ENCODE results near the gene POLR1B. TPM values are rescaled to one million over a fixed set of nuclear protein-coding genes. Genes with fewer than 3 reads are reported as not detected.

POLR1B gene
- total and polyA plus RNA-seq, 2 of the 13 experiments (the other 11 are each of a cell fraction or from before 2014, with no cell fraction given), result 18.3 to 46.0 TPM

DNA sequence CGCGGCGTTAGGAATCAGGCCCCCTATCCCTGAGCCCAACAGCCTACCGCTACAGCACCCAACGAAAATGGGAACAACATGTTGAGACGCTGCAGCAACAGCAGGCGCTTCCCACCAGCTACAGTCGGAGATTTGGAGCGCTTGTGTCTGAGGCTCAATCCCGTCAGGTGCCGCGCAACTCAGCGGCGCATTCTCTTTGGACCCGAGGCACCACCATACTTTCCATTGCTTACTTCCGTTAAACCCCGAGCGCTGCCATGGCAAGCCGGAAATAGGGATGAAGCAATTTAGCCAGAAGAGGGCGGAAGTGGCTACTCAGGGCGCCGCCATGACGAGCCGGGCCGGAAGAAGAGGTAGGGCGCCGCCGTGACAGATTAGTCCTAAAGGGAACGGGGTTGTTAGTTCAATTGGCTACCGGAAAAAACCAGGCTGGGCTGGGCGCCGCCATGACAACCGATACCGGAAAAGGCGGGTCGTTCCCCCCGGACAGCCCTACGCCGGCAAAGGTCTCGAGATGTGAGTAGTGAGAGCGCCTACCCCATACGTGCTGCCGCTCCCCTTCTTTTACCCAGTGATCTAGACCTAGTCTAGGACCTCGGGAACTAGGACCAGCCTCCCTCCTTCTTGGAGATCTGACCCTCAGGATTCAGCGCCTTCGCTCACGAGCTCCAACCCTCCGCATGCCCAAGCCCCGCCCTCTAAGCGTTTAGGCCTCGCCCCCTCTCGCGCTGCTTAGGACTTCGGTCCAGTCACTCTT, 42.0 kb downstream of the POLR1B start, which contains the start of gene CHCHD5 (continued):
- TF ChIP-seq KDM5B (CRISPR knock-in tag; IDR thresholded peaks at IDR 0.05; ENCODE audit: borderline replicate concordance) (peak; percentile 80; the same call in 1 of the 2 replicates), ZNF543 (CRISPR knock-in tag; IDR thresholded peaks at IDR 0.05) (peak; percentile 87), GATAD2A (CRISPR knock-in tag; IDR thresholded peaks at IDR 0.05) (peak; percentile 66), JUN (CRISPR knock-in tag; IDR thresholded peaks at IDR 0.05) (peak; percentile 69), ZNF501 (CRISPR knock-in tag; IDR thresholded peaks at IDR 0.05) (peak; percentile 90), ZNF142 (CRISPR knock-in tag; IDR thresholded peaks at IDR 0.05) (no peak; the same call in 1 of the 2 replicates), RFX1 (IDR thresholded peaks at IDR 0.05) (peak; percentile 90), MZF1 (CRISPR knock-in tag; IDR thresholded peaks at IDR 0.05; ENCODE audit: borderline replicate concordance) (0 out of 2 replicates have a peak, but pooled peaks have one; percentile 17), TBX3 (IDR thresholded peaks at IDR 0.05; ENCODE audit: borderline replicate concordance) (no peak), ZNF580 (CRISPR knock-in tag; IDR thresholded peaks at IDR 0.05; ENCODE audit: borderline replicate concordance, low read depth) (peak; percentile 74; the same call in 1 of the 2 replicates), ZBTB2 (CRISPR knock-in tag; IDR thresholded peaks at IDR 0.05; ENCODE audit: low read depth) (peak; percentile 99), ZNF383 (CRISPR knock-in tag; IDR thresholded peaks at IDR 0.05; ENCODE audit: borderline replicate concordance) (peak; percentile 28; the same call in 1 of the 2 replicates), SIX1 (CRISPR knock-in tag; IDR thresholded peaks at IDR 0.05; ENCODE audit: borderline replicate concordance) (peak; percentile 21; the same call in 1 of the 2 replicates), ZKSCAN5 (CRISPR knock-in tag; IDR thresholded peaks at IDR 0.05) (no peak), ZNF772 (CRISPR knock-in tag; IDR thresholded peaks at IDR 0.05) (peak; percentile 63)
- TF ChIP-seq, protein P1, sequence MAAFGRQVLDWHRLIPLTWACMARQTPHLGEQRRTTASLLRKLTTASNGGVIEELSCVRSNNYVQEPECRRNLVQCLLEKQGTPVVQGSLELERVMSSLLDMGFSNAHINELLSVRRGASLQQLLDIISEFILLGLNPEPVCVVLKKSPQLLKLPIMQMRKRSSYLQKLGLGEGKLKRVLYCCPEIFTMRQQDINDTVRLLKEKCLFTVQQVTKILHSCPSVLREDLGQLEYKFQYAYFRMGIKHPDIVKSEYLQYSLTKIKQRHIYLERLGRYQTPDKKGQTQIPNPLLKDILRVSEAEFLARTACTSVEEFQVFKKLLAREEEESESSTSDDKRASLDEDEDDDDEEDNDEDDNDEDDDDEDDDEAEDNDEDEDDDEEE (CRISPR knock-in tag; IDR thresholded peaks at IDR 0.05), result peak; percentile 96
- TF ChIP-seq, protein P2, sequence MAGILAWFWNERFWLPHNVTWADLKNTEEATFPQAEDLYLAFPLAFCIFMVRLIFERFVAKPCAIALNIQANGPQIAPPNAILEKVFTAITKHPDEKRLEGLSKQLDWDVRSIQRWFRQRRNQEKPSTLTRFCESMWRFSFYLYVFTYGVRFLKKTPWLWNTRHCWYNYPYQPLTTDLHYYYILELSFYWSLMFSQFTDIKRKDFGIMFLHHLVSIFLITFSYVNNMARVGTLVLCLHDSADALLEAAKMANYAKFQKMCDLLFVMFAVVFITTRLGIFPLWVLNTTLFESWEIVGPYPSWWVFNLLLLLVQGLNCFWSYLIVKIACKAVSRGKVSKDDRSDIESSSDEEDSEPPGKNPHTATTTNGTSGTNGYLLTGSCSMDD (CRISPR knock-in tag; IDR thresholded peaks at IDR 0.05), result 0 out of 2 replicates have a peak, but pooled peaks have one; percentile 58
- TF ChIP-seq, protein P3, sequence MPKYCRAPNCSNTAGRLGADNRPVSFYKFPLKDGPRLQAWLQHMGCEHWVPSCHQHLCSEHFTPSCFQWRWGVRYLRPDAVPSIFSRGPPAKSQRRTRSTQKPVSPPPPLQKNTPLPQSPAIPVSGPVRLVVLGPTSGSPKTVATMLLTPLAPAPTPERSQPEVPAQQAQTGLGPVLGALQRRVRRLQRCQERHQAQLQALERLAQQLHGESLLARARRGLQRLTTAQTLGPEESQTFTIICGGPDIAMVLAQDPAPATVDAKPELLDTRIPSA (CRISPR knock-in tag; IDR thresholded peaks at IDR 0.05; ENCODE audit: borderline replicate concordance), result peak; percentile 90; the same call in 1 of the 2 replicates

All from HepG2 (cell line).